NT2/D1 (cell line): ENCODE results near the gene MYOZ1.
"Not testable (repeated sequence)": the region's sequence is repeated elsewhere in the genome, so short reads cannot be mapped to it uniquely, and the experiment has no call there.

ENCODE experiments used
- DNase-seq: peaks from one replicate; pipeline ENCODE4 v3.0.0-alpha.2; 2011; ENCODE audit warnings: low read depth, low spot score
- H3K27me3 ChIP-seq: 2 replicates; pipeline ENCODE4 v1.6.0; 2011; ENCODE audit warnings: mild to moderate bottlenecking; ENCODE audit not compliant: insufficient read length, insufficient read depth
- H3K36me3 ChIP-seq: 2 replicates; pipeline ENCODE4 v1.6.1; 2011; ENCODE audit warnings: mild to moderate bottlenecking, low read length, mixed read lengths; ENCODE audit not compliant: insufficient read depth, insufficient read length
- H3K4me1 ChIP-seq: 2 replicates; pipeline ENCODE4 v1.5.1; 2011; ENCODE audit not compliant: insufficient read depth, insufficient read length
- H3K4me3 ChIP-seq: 2 replicates; pipeline ENCODE4 v1.5.1; 2011; ENCODE audit warnings: low read depth; ENCODE audit not compliant: insufficient read length
- H3K9ac ChIP-seq: 2 replicates; pipeline ENCODE4 v1.6.0; 2011; ENCODE audit warnings: low read depth; ENCODE audit not compliant: insufficient read length
- H3K9me3 ChIP-seq: 2 replicates; pipeline ENCODE4 v1.5.1; 2011; ENCODE audit warnings: mild to moderate bottlenecking, low read length; ENCODE audit not compliant: insufficient read depth
- SUZ12 ChIP-seq: IDR thresholded peaks from 2 replicates; pipeline ENCODE4 v1.6.1; 2011; ENCODE audit not compliant: insufficient read length, insufficient read depth; ENCODE audit errors: extremely low read depth
- YY1 ChIP-seq: IDR thresholded peaks from 2 replicates; pipeline ENCODE4 v1.6.1; 2011; ENCODE audit not compliant: insufficient read length, insufficient read depth
- ZNF274 ChIP-seq: IDR thresholded peaks from 2 replicates; pipeline ENCODE4 v1.6.1; 2011; ENCODE audit warnings: mild to moderate bottlenecking, low read depth, low read length

Gene MYOZ1

GRCh38 chr10:73641328-73642060 is at the start of gene MYOZ1:
Gene MYOZ1, minus strand, starts transcription at chr10:73641474. Its CDS starts 1,457 bp downstream, at chr10:73640017.
- DNase-seq: no peak
- Histone ChIP-seq H3K27me3 (no peaks in the 10 kb centered on the region), H3K9ac (no peak within 1 kb of the TSS), H3K4me3 (no peak within 1 kb of the TSS), H3K4me1 (peaks cover 2% of the 10 kb centered on the region), H3K36me3 (no peaks in the 10 kb centered on the region), H3K9me3 (no peaks in the 10 kb centered on the region)
- TF ChIP-seq SUZ12 (no peak), YY1 (no peak), ZNF274 (no peak)

GRCh38 chr10:73690755-73691154 is 49.5 kb upstream of the MYOZ1 start:
- not testable (repeated sequence) for H3K9ac ChIP-seq, DNase-seq, H3K27me3 ChIP-seq, H3K36me3 ChIP-seq, H3K4me1 ChIP-seq, H3K4me3 ChIP-seq, H3K9me3 ChIP-seq

DNA sequence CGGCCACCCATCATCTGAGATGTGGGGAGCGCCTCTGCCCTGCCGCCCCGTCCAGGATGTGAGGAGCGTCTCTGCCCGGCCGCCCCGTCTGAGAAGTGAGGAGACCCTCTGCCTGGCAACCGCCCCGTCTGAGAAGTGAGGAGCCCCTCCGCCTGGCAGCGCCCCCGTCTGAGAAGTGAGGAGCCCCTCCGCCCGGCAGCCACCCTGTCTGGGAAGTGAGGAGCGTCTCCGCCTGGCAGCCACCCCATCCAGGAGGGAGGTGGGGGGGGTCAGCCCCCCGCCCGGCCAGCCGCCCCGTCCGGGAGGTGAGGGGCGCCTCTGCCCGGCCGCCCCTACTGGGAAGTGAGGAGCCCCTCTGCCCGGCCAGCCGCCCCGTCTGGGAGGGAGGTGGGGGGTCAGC is 48.3 kb upstream of the MYOZ1 start:
- not testable (repeated sequence) for H3K9ac ChIP-seq, H3K27me3 ChIP-seq, H3K4me3 ChIP-seq, H3K36me3 ChIP-seq, DNase-seq, H3K4me1 ChIP-seq, H3K9me3 ChIP-seq

DNA sequence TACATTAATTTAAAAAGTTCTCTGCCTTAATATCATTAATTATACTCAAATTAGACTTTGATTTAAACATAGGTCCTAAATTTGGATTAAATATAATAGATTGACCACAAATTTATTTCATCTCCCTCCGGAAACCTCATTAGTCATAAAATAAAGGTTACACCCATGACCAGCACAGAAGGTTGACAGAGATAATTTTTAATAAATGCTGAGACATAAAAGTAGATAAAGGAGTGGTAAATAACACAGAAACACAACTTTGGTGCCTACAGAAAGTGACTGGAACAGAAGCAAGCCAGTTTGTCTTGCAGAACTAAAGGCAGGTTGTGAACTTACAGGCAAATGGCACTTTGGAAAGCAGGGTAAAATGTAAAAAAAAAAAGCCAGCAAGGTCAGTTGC is 46.4 kb upstream of the MYOZ1 start:
- H3K36me3 ChIP-seq, H3K9ac ChIP-seq, DNase-seq, H3K27me3 ChIP-seq, H3K4me3 ChIP-seq, H3K4me1 ChIP-seq, H3K9me3 ChIP-seq: not testable (repeated sequence)

DNA sequence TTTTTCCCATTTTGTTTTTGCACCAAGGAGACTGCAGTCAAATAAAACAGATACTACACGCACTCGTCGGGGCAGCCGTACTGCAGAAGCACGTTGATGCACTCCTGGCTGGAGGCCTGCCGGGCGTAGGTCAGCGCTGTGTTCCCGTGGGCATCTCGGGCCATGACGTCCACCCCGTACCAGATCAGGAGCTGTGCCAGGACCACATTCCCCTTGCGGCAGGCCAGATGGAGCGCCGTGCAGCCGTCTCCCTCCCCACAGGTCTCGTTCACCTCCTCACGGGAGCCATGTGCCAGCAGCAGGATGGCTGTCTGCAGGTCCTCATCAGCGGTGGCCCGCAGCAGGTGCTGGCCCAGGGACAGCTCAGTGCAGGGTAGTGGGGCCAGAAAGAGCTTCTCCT is 33.3 kb upstream of the MYOZ1 start:
- H3K27me3 ChIP-seq, H3K36me3 ChIP-seq, H3K4me3 ChIP-seq, H3K4me1 ChIP-seq, H3K9ac ChIP-seq, DNase-seq, H3K9me3 ChIP-seq: not testable (repeated sequence)

- not testable (repeated sequence) for H3K4me1 ChIP-seq, H3K9ac ChIP-seq, DNase-seq, H3K9me3 ChIP-seq, H3K36me3 ChIP-seq, H3K27me3 ChIP-seq, H3K4me3 ChIP-seq
Measured at GRCh38 chr10:73668378-73668777, 27.1 kb upstream of the MYOZ1 start.

DNA sequence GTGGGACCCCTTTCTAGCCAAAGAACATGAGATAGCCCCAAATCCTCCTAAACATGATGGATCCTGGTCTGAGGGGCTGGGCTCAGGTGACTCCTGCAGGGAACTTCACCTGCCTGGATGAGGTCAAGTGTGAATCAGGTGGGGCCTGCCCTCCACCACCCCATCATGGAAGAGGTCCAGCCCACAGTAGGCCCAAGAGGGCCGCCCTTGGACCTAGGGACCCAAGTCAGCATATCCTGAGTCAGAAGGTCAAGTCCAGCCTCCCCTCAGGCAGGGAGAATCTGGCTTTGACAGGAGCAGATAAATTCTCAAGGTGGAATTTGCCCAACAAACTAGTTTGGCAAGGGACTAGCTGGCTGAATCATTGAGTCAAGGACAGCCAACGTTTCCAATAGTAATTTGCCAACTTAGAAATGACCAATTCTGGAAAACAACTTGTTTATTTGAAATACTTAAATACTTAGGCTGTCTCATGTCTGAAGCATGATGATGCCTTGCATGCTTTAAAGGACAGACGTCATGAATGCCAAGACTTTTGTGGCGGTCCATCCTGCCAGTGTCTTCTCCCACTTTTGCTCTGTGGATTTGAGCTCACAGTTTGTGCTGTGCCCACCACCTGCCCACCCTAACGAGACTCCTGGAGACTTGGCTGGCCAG is 25.0 kb upstream of the MYOZ1 start:
- not testable (repeated sequence) for H3K9me3 ChIP-seq, H3K4me1 ChIP-seq, H3K4me3 ChIP-seq, H3K9ac ChIP-seq, DNase-seq, H3K36me3 ChIP-seq, H3K27me3 ChIP-seq

GRCh38 chr10:73665581-73665980 is 24.3 kb upstream of the MYOZ1 start:
- not testable (repeated sequence) for H3K36me3 ChIP-seq, H3K27me3 ChIP-seq, H3K4me3 ChIP-seq, H3K9ac ChIP-seq, H3K4me1 ChIP-seq, DNase-seq, H3K9me3 ChIP-seq

- not testable (repeated sequence) for H3K36me3 ChIP-seq, H3K9me3 ChIP-seq, DNase-seq, H3K9ac ChIP-seq, H3K4me3 ChIP-seq, H3K4me1 ChIP-seq, H3K27me3 ChIP-seq
Measured at GRCh38 chr10:73664156-73665040, 23.1 kb upstream of the MYOZ1 start.

GRCh38 chr10:73663621-73664020 is 22.3 kb upstream of the MYOZ1 start:
- not testable (repeated sequence) for H3K27me3 ChIP-seq, H3K9me3 ChIP-seq, DNase-seq, H3K9ac ChIP-seq, H3K4me1 ChIP-seq, H3K4me3 ChIP-seq, H3K36me3 ChIP-seq

DNA sequence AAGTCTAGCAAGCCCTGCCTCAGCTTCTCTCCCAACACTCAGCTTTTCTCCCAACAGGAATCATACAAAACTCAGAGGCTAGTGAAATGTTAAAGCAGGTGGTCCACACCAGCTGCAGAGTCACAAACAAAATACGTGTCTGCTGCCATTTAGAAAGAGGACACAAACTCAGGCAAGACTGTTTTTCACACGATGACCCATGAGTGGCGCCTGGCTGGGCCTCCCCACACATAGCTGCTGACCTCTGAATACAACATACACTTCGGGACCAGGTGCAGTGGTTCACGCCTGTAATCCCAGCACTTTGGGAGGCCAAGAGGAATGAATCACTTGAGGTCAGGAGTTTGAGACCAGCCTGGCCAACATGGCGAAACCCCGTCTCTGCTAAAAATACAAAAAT is 21.4 kb upstream of the MYOZ1 start:
- H3K27me3 ChIP-seq, H3K9ac ChIP-seq, H3K4me1 ChIP-seq, H3K36me3 ChIP-seq, DNase-seq, H3K9me3 ChIP-seq, H3K4me3 ChIP-seq: not testable (repeated sequence)
